HCT116 (cell line): ENCODE results near the gene IRAG1.

Experiments used
- CEBPB ChIP-seq: IDR thresholded peaks from 2 replicates; pipeline ENCODE4 v1.6.1; 2012; ENCODE audit warnings: low read depth
- CTCF ChIP-seq, 3 experiments: fragments of 200-600 bp in 1 of 3; sonication (generic) in 1 of 3; IDR thresholded peaks in 2 of 3; conservative IDR thresholded peaks in 1 of 3; 2 replicates each; pipeline ENCODE4 v1.5.1; 2012 to 2017; ENCODE audit warnings: low read depth in 2 of 3, low read length in 2 of 3, antibody characterized with exemption in 1 of 3, borderline replicate concordance in 1 of 3, control low read depth in 1 of 3, mild to moderate bottlenecking in 1 of 3, mixed read lengths in 1 of 3, mixed run types in 1 of 3, moderate library complexity in 1 of 3; ENCODE audit not compliant: insufficient read depth in 1 of 3
- FOSL1 ChIP-seq: IDR thresholded peaks from 2 replicates; pipeline ENCODE4 v1.6.1; 2012; ENCODE audit warnings: low read depth
- POLR2A ChIP-seq: IDR thresholded peaks from 2 replicates; pipeline ENCODE4 v1.7.0; 2011; ENCODE audit warnings: borderline replicate concordance; ENCODE audit not compliant: insufficient read depth, insufficient read length; ENCODE audit errors: extremely low read depth
- SP1 ChIP-seq: IDR thresholded peaks from 2 replicates; pipeline ENCODE4 v1.6.1; 2012; ENCODE audit warnings: low read depth
- TCF7L2 ChIP-seq: IDR thresholded peaks from 2 replicates; pipeline ENCODE4 v1.7.0; 2011; ENCODE audit warnings: borderline replicate concordance, inconsistent platforms; ENCODE audit not compliant: insufficient read depth, insufficient read length; ENCODE audit errors: extremely low read depth
- YY1 ChIP-seq: IDR thresholded peaks from 2 replicates; pipeline ENCODE4 v1.6.1; 2011; ENCODE audit warnings: low read length, low read depth, moderate library complexity, mild to moderate bottlenecking; ENCODE audit not compliant: insufficient replicate concordance; ENCODE audit errors: extremely low read depth
- ZFX ChIP-seq: fragments of 450-650 bp; IDR thresholded peaks from 2 replicates; pipeline ENCODE4 v1.6.1; 2017
- ZNF274 ChIP-seq: fragments of 200-500 bp; sonication (Bioruptor generic); IDR thresholded peaks from 2 replicates; pipeline ENCODE4 v1.6.1; 2014; ENCODE audit warnings: mild to moderate bottlenecking, low read depth, low read length, inconsistent platforms
- TF ChIP-seq, protein P1 (sequence below): IDR thresholded peaks from 2 replicates; pipeline ENCODE4 v1.6.1; 2012
- TF ChIP-seq, protein P2 (sequence below): IDR thresholded peaks from 2 replicates; pipeline ENCODE4 v1.6.1; 2012; ENCODE audit warnings: low read depth
- TF ChIP-seq, protein P3 (sequence below): IDR thresholded peaks from 2 replicates; pipeline ENCODE4 v1.6.1; 2012
- TF ChIP-seq, protein P4 (sequence below): IDR thresholded peaks from 2 replicates; pipeline ENCODE4 v1.6.1; 2011; ENCODE audit warnings: mild to moderate bottlenecking, low read length, moderate library complexity; ENCODE audit not compliant: insufficient replicate concordance; ENCODE audit errors: extremely low read depth

DNA sequence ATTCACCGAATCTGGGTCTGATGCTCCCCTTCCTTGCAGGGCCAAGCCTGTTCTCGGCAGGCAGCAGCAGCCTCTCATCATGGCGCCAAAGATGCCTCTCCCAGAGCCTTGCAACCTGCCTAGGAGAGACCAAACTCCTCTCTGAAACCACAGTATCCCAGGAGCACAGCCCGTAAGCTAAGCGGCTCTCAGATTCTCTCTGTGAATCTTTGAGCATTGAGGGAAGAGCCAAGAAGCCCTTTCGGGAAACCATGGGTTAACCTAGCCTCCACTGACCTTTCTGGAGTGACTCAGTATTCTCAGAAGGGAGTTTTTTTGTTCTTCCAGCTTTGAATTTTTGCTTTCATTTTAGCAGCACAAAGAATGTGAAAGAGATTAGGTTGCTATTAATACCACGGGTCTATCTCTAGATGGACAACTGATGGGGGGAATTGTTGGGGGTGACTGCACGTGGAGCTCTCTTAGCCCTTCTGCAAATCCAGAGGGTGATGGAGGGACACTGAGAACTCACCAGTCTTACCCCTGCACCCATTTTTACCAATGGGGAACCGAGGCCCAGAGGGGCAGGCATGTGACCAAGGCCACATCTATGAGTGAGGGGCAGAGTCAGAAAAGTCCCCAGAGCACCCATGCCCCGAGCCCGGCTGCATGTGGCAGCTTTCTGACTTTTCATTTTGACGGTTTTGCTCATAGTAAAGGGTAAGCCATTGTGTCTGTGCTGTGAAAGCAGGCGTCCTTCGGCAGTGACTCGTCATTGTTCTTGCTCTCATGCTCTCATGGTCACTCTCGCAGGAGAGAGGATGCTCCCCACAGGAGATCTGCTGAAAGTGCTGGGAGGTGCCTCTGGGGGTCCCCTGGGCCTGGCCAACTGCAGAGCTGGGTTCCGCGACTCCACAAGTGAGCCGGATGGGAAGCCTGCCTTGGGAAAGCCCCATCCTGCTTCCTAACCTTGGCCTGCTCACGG is 36.0 kb downstream of the IRAG1 start:
- TF ChIP-seq POLR2A (peak; percentile 16), SP1 (no peak), CTCF (IDR thresholded peaks at IDR 0.05 in 2 of 3, conservative IDR thresholded peaks at IDR 0.05 in 1 of 3; ENCODE audit: borderline replicate concordance in 1 of 3, insufficient read depth in 1 of 3, low read depth in 2 of 3, low read length in 2 of 3) (no peak), ZFX (no peak), ZNF274 (no peak), TCF7L2 (peak; percentile 86), FOSL1 (no peak), YY1 (no peak), CEBPB (no peak)
- TF ChIP-seq, protein P1, sequence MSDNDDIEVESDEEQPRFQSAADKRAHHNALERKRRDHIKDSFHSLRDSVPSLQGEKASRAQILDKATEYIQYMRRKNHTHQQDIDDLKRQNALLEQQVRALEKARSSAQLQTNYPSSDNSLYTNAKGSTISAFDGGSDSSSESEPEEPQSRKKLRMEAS, result no peak
- TF ChIP-seq, protein P2, sequence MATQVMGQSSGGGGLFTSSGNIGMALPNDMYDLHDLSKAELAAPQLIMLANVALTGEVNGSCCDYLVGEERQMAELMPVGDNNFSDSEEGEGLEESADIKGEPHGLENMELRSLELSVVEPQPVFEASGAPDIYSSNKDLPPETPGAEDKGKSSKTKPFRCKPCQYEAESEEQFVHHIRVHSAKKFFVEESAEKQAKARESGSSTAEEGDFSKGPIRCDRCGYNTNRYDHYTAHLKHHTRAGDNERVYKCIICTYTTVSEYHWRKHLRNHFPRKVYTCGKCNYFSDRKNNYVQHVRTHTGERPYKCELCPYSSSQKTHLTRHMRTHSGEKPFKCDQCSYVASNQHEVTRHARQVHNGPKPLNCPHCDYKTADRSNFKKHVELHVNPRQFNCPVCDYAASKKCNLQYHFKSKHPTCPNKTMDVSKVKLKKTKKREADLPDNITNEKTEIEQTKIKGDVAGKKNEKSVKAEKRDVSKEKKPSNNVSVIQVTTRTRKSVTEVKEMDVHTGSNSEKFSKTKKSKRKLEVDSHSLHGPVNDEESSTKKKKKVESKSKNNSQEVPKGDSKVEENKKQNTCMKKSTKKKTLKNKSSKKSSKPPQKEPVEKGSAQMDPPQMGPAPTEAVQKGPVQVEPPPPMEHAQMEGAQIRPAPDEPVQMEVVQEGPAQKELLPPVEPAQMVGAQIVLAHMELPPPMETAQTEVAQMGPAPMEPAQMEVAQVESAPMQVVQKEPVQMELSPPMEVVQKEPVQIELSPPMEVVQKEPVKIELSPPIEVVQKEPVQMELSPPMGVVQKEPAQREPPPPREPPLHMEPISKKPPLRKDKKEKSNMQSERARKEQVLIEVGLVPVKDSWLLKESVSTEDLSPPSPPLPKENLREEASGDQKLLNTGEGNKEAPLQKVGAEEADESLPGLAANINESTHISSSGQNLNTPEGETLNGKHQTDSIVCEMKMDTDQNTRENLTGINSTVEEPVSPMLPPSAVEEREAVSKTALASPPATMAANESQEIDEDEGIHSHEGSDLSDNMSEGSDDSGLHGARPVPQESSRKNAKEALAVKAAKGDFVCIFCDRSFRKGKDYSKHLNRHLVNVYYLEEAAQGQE, result no peak
- TF ChIP-seq, protein P3, sequence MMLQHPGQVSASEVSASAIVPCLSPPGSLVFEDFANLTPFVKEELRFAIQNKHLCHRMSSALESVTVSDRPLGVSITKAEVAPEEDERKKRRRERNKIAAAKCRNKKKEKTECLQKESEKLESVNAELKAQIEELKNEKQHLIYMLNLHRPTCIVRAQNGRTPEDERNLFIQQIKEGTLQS, result no peak
- TF ChIP-seq, protein P4, sequence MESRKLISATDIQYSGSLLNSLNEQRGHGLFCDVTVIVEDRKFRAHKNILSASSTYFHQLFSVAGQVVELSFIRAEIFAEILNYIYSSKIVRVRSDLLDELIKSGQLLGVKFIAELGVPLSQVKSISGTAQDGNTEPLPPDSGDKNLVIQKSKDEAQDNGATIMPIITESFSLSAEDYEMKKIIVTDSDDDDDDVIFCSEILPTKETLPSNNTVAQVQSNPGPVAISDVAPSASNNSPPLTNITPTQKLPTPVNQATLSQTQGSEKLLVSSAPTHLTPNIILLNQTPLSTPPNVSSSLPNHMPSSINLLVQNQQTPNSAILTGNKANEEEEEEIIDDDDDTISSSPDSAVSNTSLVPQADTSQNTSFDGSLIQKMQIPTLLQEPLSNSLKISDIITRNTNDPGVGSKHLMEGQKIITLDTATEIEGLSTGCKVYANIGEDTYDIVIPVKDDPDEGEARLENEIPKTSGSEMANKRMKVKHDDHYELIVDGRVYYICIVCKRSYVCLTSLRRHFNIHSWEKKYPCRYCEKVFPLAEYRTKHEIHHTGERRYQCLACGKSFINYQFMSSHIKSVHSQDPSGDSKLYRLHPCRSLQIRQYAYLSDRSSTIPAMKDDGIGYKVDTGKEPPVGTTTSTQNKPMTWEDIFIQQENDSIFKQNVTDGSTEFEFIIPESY, result no peak
